Erythroblast (primary cell): ENCODE measurements around the gene GSTK1.

Source experiments
- GATA1 ChIP-seq: IDR thresholded peaks from 2 replicates; pipeline ENCODE4 v1.6.1; 2011; ENCODE audit warnings: low read depth, mild to moderate bottlenecking, control low read depth, low read length, moderate library complexity
- POLR2A ChIP-seq: IDR thresholded peaks from 2 replicates; pipeline ENCODE4 v1.6.1; 2011; ENCODE audit warnings: mild to moderate bottlenecking, low read length

- TF ChIP-seq POLR2A: no peak
- no peak for TF ChIP-seq GATA1
Observed at GRCh38 chr7:143247372-143247771, 15.9 kb upstream of the GSTK1 start.
